ENCODE measurements around the gene GPR37. TPM values are rescaled to one million over a fixed set of nuclear protein-coding genes. Genes with fewer than 3 reads are reported as not detected.

Gene GPR37
- total and polyA plus RNA-seq, 10 of the 15 experiments (the other 5 are each of a cell fraction or from before 2014, with no cell fraction given): 0.02 TPM; not detected in 9

GRCh38 chr7:124813994-124814798 is 48.6 kb upstream of the GPR37 start:
- in situ Hi-C loops (cut with MboI) (no loop called here), intact Hi-C loops (cut with micrococcal nuclease; ENCODE audit: unreplicated experiment) (no loop called here)
- Histone ChIP-seq H3K36me3 (ENCODE audit: control insufficient read depth in 2 of 2, insufficient read depth in 2 of 2, low read length in 1 of 2) (no peaks in the 10 kb centered on the region), H4K20me1 (ENCODE audit: control insufficient read depth, insufficient read depth) (no peaks in the 10 kb centered on the region), H3K79me2 (ENCODE audit: control insufficient read depth, insufficient read depth, low read length) (no peaks in the 10 kb centered on the region), H3K9ac (ENCODE audit: control insufficient read depth, insufficient read depth, low read length) (no peak overlapping the region), H3K4me1 (ENCODE audit: control insufficient read depth, insufficient read depth, low read length) (no peaks in the 10 kb centered on the region), H3K9me3 (replicated peaks; ENCODE audit: control insufficient read depth, insufficient read depth, low read length) (no peaks in the 10 kb centered on the region), H3K4me3 (no peak overlapping the region), H3K27me3 (replicated peaks in 1 of 2; ENCODE audit: control insufficient read depth in 2 of 2, insufficient read depth in 2 of 2, low read length in 1 of 2) (no peaks in the 10 kb centered on the region), H2AFZ (ENCODE audit: control insufficient read depth, low read depth, low read length) (no peak overlapping the region), H3K27ac (ENCODE audit: control insufficient read depth, insufficient read depth) (no peak overlapping the region), H3K4me2 (ENCODE audit: control insufficient read depth, insufficient read depth) (no peak overlapping the region)
- 3% methylated on average over 2 of the region's 2 CpGs for WGBS (ENCODE audit: insufficient coverage, insufficient replicate concordance, low lambda C conversion rate, missing lambda C conversion rate)
- SMC1A ChIA-PET (ENCODE audit: uncharacterized antibody, unreplicated experiment): interaction anchor here (1.3 to 2.1 kb wide), 2 partner anchors 10 to 15 kb away, joined by 3 to 5 read pairs; no protein-coding TSS in a partner anchor
- CTCF ChIA-PET: interaction anchor here (1.1 to 1.4 kb wide), 2 partner anchors 24 to 29 kb away, joined by 3 read pairs; no protein-coding TSS in a partner anchor
- POLR2A ChIA-PET: no interaction called here
- DNase-seq (ENCODE audit: low read depth, low spot score) (no peak), FAIRE-seq (no peak), ATAC-seq (0 out of 3 replicates have a peak, but pooled peaks have one; percentile 21)
- BruUV-seq (replicated peaks): no TSS peak
- TF ChIP-seq HSF1 (IDR thresholded peaks at IDR 0.05; ENCODE audit: low read depth, low read length) (no peak), ZNF592 (IDR thresholded peaks at IDR 0.05) (no peak), IRF4 (IDR thresholded peaks at IDR 0.05; ENCODE audit: low read depth, low read length) (no peak), RCOR1 (conservative IDR thresholded peaks at IDR 0.05; ENCODE audit: low read depth, low read length) (no peak), TARDBP (IDR thresholded peaks at IDR 0.05; ENCODE audit: borderline replicate concordance) (no peak), ZBTB33 (IDR thresholded peaks at IDR 0.05) (no peak), ATF3 (IDR thresholded peaks at IDR 0.05; ENCODE audit: borderline replicate concordance, extremely low read depth, low read depth, low read length) (no peak), ZSCAN29 (IDR thresholded peaks at IDR 0.05) (no peak), EGR1 (IDR thresholded peaks at IDR 0.05; ENCODE audit: borderline replicate concordance in 1 of 2, low read depth in 2 of 2, low read length in 2 of 2) (no peak), KAT2A (conservative IDR thresholded peaks at IDR 0.05; ENCODE audit: control insufficient read depth, low read depth, low read length) (no peak), FOXK2 (IDR thresholded peaks at IDR 0.05) (no peak), SREBF1 (IDR thresholded peaks at IDR 0.05; ENCODE audit: low read length) (no peak), NFYB (IDR thresholded peaks at IDR 0.05; ENCODE audit: insufficient read depth, low read depth, low read length) (no peak)
- RAD21 ChIA-PET (ENCODE audit: unreplicated experiment): no interaction called here

Data from GM12878 (cell line).